Measurements from ENCODE around the gene KIF26A.

KIF26A gene

DNA sequence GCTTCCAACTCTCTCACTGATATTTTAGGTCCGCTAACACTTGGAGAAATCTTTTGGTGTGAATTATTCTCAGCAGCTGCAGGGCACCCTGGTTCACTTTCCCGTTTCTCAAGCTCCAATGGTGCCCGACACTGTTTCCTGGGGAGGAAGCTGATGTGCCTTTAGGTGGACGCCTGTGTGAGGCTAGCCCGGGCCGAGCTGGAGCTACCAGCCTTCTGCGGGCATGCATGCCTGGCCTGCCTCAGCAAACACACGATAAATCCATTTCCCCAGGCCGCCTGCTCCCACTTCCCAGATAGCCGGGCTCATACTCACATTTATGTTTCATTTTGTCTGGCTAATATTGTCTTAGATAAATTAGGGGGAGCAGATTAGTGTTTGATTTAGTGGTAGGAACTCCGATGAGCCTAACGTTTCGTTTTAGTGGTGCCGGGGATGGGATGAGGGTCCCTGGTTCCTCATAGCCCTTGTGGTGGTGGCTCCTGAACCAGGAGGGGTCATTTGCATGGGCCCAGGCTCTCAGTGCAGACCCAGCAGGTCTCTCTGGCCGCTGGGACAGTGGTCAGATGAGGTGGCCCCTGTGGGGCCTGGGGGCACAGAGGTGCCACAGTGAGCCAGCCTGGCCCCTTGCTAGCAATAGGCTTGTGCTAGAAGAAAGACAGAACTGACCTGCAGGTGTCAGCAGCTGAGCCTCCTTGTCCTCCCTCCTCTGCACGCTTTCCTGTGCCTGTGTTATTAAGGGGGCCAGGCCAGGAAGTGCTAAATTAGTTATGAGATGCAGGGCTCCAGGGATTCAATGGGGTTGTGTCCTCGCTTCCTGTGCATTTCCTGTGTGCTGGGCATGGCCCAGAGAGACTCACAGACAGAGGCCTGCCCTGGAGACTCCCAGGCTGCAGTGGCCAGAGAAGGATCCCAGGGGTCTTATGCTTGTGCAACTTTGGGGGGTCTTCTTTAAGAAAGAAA is 88.3 kb downstream of the KIF26A start:
- no peak overlapping the region for H3K4me3 ChIP-seq (ENCODE audit: low read depth, low read length)
- TF ChIP-seq, protein P1, sequence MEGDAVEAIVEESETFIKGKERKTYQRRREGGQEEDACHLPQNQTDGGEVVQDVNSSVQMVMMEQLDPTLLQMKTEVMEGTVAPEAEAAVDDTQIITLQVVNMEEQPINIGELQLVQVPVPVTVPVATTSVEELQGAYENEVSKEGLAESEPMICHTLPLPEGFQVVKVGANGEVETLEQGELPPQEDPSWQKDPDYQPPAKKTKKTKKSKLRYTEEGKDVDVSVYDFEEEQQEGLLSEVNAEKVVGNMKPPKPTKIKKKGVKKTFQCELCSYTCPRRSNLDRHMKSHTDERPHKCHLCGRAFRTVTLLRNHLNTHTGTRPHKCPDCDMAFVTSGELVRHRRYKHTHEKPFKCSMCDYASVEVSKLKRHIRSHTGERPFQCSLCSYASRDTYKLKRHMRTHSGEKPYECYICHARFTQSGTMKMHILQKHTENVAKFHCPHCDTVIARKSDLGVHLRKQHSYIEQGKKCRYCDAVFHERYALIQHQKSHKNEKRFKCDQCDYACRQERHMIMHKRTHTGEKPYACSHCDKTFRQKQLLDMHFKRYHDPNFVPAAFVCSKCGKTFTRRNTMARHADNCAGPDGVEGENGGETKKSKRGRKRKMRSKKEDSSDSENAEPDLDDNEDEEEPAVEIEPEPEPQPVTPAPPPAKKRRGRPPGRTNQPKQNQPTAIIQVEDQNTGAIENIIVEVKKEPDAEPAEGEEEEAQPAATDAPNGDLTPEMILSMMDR (IDR thresholded peaks at IDR 0.05; ENCODE audit: borderline replicate concordance, insufficient read depth, low read depth, low read length), result no peak

DNA sequence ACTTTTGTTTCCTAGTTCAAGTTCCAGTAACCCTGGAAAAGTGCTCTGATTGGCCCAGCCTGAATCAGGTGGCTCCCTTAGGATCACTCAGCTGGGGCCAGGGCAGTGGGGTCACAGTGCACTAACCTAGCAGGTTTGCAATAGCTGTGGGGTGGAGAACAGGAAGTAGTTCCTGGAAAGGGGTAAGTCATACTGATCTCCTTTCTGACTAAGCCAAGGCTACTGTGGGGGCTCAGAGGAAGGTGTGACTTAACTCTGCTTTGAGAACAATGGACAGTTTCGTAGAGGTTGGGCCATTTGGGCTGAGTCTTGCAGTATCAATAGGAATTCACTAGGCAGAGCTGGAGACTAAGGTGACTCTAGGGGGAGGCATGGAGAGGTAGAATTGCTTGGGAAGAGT is 89.4 kb downstream of the KIF26A start:
- TF ChIP-seq, protein P1 (IDR thresholded peaks at IDR 0.05; ENCODE audit: borderline replicate concordance, insufficient read depth, low read depth, low read length), result no peak

GRCh38 chr14:104228221-104228620 is 89.8 kb downstream of the KIF26A start:
- H3K4me3 ChIP-seq (ENCODE audit: low read depth, low read length), result no peak overlapping the region
- TF ChIP-seq, protein P1 (IDR thresholded peaks at IDR 0.05; ENCODE audit: borderline replicate concordance, insufficient read depth, low read depth, low read length), result no peak

More for the DNA sequence above, 89.4 kb downstream of the KIF26A start:
- no peak overlapping the region for H3K4me3 ChIP-seq (ENCODE audit: low read depth, low read length)

DNA sequence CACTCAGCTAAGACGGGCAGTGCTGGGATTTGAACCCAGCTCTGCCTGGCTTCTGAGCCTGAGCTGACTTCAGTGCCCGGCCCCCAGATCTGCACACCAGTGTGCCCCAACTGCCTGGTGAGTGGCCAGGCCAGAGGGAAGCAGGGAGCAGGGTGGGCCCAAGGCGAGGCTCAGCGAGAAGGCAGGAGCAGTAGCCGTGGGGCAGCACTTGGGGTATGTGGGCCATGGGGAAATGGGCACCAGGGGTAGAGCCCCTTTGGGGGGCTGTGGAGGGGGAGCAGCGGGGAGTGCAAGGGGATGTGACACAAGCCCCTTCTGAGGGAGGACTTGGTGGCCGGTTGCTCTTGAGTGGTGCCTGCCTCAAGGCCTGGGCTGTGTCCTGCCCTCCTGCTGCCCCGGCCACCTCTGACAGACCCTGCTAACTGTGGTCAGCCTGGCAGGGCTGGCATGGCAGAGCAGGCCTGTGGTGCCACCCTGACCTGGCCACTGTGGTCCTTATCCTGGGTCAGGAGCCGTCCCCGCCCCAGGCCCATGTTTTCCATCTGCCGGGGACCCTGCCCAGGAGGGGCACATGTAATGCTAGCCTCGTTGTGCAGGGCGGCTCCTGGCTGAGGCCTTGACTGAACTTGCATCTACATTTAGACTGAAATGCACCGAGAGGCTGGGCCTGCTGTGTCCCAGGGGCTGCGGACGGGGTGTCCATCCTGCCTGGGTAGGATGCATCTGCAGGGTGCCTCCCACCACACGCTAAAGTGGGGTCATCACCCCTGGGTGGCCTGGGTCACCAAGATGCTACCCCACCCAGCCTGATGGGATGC is 90.5 kb downstream of the KIF26A start:
- H3K4me3 ChIP-seq (ENCODE audit: low read depth, low read length), result no peak overlapping the region
- TF ChIP-seq, protein P1 (IDR thresholded peaks at IDR 0.05; ENCODE audit: borderline replicate concordance, insufficient read depth, low read depth, low read length), result no peak

DNA sequence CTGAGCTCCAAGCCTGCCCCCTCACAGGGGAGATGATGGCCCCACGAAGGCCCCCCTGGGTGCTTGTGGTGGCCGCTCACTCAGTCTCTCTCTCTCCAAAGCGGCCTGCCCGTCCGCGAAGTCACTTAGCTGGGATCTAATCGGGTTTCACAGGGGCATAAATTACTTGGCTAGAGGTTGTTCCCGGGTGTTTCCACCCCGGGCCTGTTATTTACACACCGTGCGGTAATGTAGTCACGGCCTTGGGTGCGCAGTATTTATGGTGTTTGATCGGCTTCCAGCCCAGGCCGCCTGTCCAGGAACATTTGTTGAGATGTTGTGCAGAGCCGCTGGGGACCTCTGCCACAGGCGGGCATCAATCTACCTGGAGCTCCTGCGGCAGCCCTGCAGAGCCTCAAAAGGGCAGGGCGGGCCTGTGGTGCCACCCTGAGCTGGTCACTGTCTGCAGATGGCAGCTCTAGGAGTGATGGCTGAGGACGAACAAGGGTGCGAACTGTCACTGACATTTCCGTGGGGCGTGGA is 91.2 kb downstream of the KIF26A start:
- TF ChIP-seq, protein P1 (IDR thresholded peaks at IDR 0.05; ENCODE audit: borderline replicate concordance, insufficient read depth, low read depth, low read length), result no peak
- H3K4me3 ChIP-seq (ENCODE audit: low read depth, low read length), result no peak overlapping the region

GRCh38 chr14:104230119-104230815 is 91.9 kb downstream of the KIF26A start:
- TF ChIP-seq, protein P1 (IDR thresholded peaks at IDR 0.05; ENCODE audit: borderline replicate concordance, insufficient read depth, low read depth, low read length), result no peak
- H3K4me3 ChIP-seq (ENCODE audit: low read depth, low read length), result no peak overlapping the region
